Melanocyte of skin (primary cell): ENCODE data around the gene IL31. TPM values are rescaled to one million over a fixed set of nuclear protein-coding genes. Genes with fewer than 3 reads are reported as not detected.

ENCODE experiments used
- small RNA-seq, 2 donors: library from RNA; depleted of rRNA; stranded (forward); fragments of <200 nt; gene quantifications; one replicate each; pipeline ENCODE3, GENCODE V24; 2012
- total RNA-seq, 2 donors: library from RNA; depleted of rRNA; stranded (reverse); fragments of >200 nt; gene quantifications; 2 replicates each; pipeline ENCODE4 v1.2.3, GENCODE V29; 2012

The IL31 gene
- total RNA-seq: not detected

GRCh38 chr12:122174155-122174845 lies at the start of gene IL31:
TSS of gene IL31 (minus strand) at chr12:122174221. CDS start at chr12:122174172, 49 bp downstream.

GRCh38 chr12:122203301-122204166 lies 29.5 kb upstream of the IL31 start, which contains the start of gene B3GNT4:
TSS of gene B3GNT4 (plus strand) at chr12:122203709. CDS start at chr12:122204619, 910 bp downstream.

GRCh38 chr12:122182887-122183587 lies 9.0 kb upstream of the IL31 start, which contains the start of gene LRRC43:
TSS of gene LRRC43 (plus strand) at chr12:122183123. CDS start at chr12:122183145, 22 bp downstream.

Small RNA genes lying within 50 kb of the gene (small RNA-seq; reads per million reads assigned to genes)
- 0.30 to 0.47 reads per million in 2 donors for gene DIABLO

Other genes starting within 250 kb of the IL31 start
- 10 to 100 TPM; 10.3 to 10.7 TPM for gene BCL7A, start 152.3 kb downstream of the IL31 start, total RNA-seq
- 10 to 100 TPM; 18.6 to 25.3 TPM for gene MLXIP, start 95.5 kb downstream of the IL31 start, total RNA-seq
- 1 to 10 TPM; 1.7 to 2.4 TPM for gene LRRC43, start 8.9 kb upstream of the IL31 start, total RNA-seq
- gene B3GNT4, start 29.5 kb upstream of the IL31 start, total RNA-seq: 1 to 10 TPM in 1 of 2 donors, under 1 TPM in 1; 0.67 to 1.7 TPM
- 10 to 100 TPM; 51.6 to 65.3 TPM for gene DIABLO, start 51.8 kb upstream of the IL31 start, total RNA-seq
- 10 to 100 TPM; 21.7 to 26.0 TPM for gene VPS33A, start 92.3 kb upstream of the IL31 start, total RNA-seq
- 10 to 100 TPM; 59.3 to 80.5 TPM for gene CLIP1, start 248.4 kb upstream of the IL31 start, total RNA-seq